ENCODE measurements around the gene F7.

- TF ChIP-seq CTCF (conservative IDR thresholded peaks at IDR 0.05 in 1 of 2, IDR thresholded peaks at IDR 0.05 in 1 of 2; ENCODE audit: low read depth in 1 of 2, low read length in 2 of 2) (no peak), EZH2 (IDR thresholded peaks at IDR 0.05; ENCODE audit: low read length, missing control alignments) (no peak)
Measured at GRCh38 chr13:113143466-113144254, 38.1 kb downstream of the F7 start.

All from fibroblast of lung (primary cell).